CD14-positive monocyte (primary cell): ENCODE data around the gene BICD1. TPM values are rescaled to one million over a fixed set of nuclear protein-coding genes. Genes with fewer than 3 reads are reported as not detected.

ENCODE experiments used
- DNase-seq, 3 donors: peaks; one replicate each; pipeline ENCODE4 v3.0.0-alpha.2; 2011 to 2022
- H2AFZ ChIP-seq: 2 replicates; pipeline ENCODE4 v1.6.0; 2012; ENCODE audit warnings: mild to moderate bottlenecking, low read depth, low read length, inconsistent platforms; ENCODE audit not compliant: insufficient read depth, poor library complexity, severe bottlenecking
- H3K27ac ChIP-seq, 2 donors: 1 replicate in 1 of 2; 2 replicates in 1 of 2; pipeline ENCODE4 v1.5.1; 2012 to 2013; ENCODE audit warnings: low read length in 2 of 2, control low read depth in 1 of 2, inconsistent platforms in 1 of 2, low read depth in 1 of 2, mild to moderate bottlenecking in 1 of 2
- H3K27me3 ChIP-seq, 2 donors: one replicate each; pipeline versions ENCODE4 v1.6.0 to v1.6.1; 2011 to 2013; ENCODE audit warnings: low read length in 2 of 2; ENCODE audit not compliant: control insufficient read depth in 2 of 2, insufficient read depth in 2 of 2
- H3K36me3 ChIP-seq, 2 donors: replicated peaks in 1 of 2; 1 replicate in 1 of 2; 2 replicates in 1 of 2; pipeline versions ENCODE4 v1.5.1 to v1.6.1; 2012 to 2013; ENCODE audit warnings: low read length in 2 of 2, control low read depth in 1 of 2, inconsistent platforms in 1 of 2, mild to moderate bottlenecking in 1 of 2; ENCODE audit not compliant: insufficient read depth in 2 of 2, control insufficient read depth in 1 of 2
- H3K4me1 ChIP-seq, 2 donors: 1 replicate in 1 of 2; 2 replicates in 1 of 2; pipeline versions ENCODE4 v1.5.1 to v1.6.1; 2012 to 2013; ENCODE audit warnings: low read length in 2 of 2, control low read depth in 1 of 2, inconsistent platforms in 1 of 2, mild to moderate bottlenecking in 1 of 2, moderate library complexity in 1 of 2; ENCODE audit not compliant: insufficient read depth in 2 of 2, control insufficient read depth in 1 of 2
- H3K4me2 ChIP-seq: replicated peaks from 2 replicates; pipeline ENCODE3; 2012; ENCODE audit warnings: low read length, moderate library complexity, mild to moderate bottlenecking; ENCODE audit not compliant: poor library complexity, severe bottlenecking; ENCODE audit errors: extremely low read depth
- H3K4me3 ChIP-seq, 3 experiments: fragments of 200-600 bp in 1 of 3; sonication (generic) in 1 of 3; replicated peaks in 1 of 3; 1 replicate in 2 of 3; 2 replicates in 1 of 3; pipeline ENCODE4 v1.5.1; 2011 to 2013; ENCODE audit warnings: low read length in 3 of 3, mild to moderate bottlenecking in 3 of 3, control low read depth in 2 of 3, low read depth in 2 of 3, inconsistent platforms in 1 of 3, moderate library complexity in 1 of 3
- H3K79me2 ChIP-seq: 2 replicates; pipeline ENCODE4 v1.6.0; 2012; ENCODE audit warnings: mild to moderate bottlenecking, control low read depth, inconsistent platforms, low read length, moderate library complexity; ENCODE audit not compliant: insufficient read depth
- H3K9ac ChIP-seq: 2 replicates; pipeline ENCODE4 v1.6.0; 2017; ENCODE audit warnings: low read length, mild to moderate bottlenecking; ENCODE audit not compliant: insufficient read depth, poor library complexity, severe bottlenecking
- H3K9me3 ChIP-seq, 2 donors: replicated peaks in 1 of 2; 1 replicate in 1 of 2; 2 replicates in 1 of 2; pipeline versions ENCODE4 v1.5.1 to v1.6.1; 2012 to 2013; ENCODE audit warnings: low read length in 2 of 2, control low read depth in 1 of 2; ENCODE audit not compliant: control insufficient read depth in 1 of 2, insufficient read depth in 1 of 2
- H4K20me1 ChIP-seq: 2 replicates; pipeline ENCODE4 v1.6.0; 2012; ENCODE audit warnings: mild to moderate bottlenecking, low read length, control low read depth, moderate library complexity; ENCODE audit not compliant: insufficient read depth
- H3K27ac Mint-ChIP-seq, 7 donors: one replicate each; pipeline ENCODE4 v1.8.0; 2020; ENCODE audit warnings: mild to moderate bottlenecking in 7 of 7, mixed read lengths in 7 of 7, moderate library complexity in 6 of 7, inconsistent platforms in 2 of 7
- H3K27me3 Mint-ChIP-seq, 3 donors: one replicate each; pipeline ENCODE4 v1.8.0; 2021 to 2022; ENCODE audit warnings: low read depth in 3 of 3, mild to moderate bottlenecking in 3 of 3, mixed read lengths in 3 of 3, moderate library complexity in 3 of 3, inconsistent platforms in 1 of 3
- H3K36me3 Mint-ChIP-seq, 2 donors: one replicate each; pipeline ENCODE4 v1.8.0; 2020; ENCODE audit warnings: mixed read lengths in 2 of 2, inconsistent platforms in 1 of 2, mild to moderate bottlenecking in 1 of 2
- H3K4me1 Mint-ChIP-seq: one replicate; pipeline ENCODE4 v1.8.0; 2020; ENCODE audit warnings: mild to moderate bottlenecking, mixed read lengths
- H3K4me3 Mint-ChIP-seq, 2 donors: one replicate each; pipeline ENCODE4 v1.8.0; 2020; ENCODE audit warnings: mild to moderate bottlenecking in 2 of 2, mixed read lengths in 2 of 2, moderate library complexity in 1 of 2
- H3K9me3 Mint-ChIP-seq, 7 donors: one replicate each; pipeline ENCODE4 v1.8.0; 2020 to 2022; ENCODE audit warnings: mixed read lengths in 7 of 7, mild to moderate bottlenecking in 6 of 7, moderate library complexity in 6 of 7, inconsistent platforms in 2 of 7
- WGBS: methylation state at CpG from one replicate; pipeline ENCODE4 v1.1.5; 2013; ENCODE audit warnings: missing lambda C conversion rate; ENCODE audit not compliant: insufficient coverage; 5-methylcytosine and 5-hydroxymethylcytosine counted together
- intact Hi-C, 2 donors: fragments of 100-400 bp; cut with micrococcal nuclease; formaldehyde crosslinking; loops; one replicate each; pipeline versions ENCODE4 v1.15.0 to v1.15.1; 2023
- polyA plus RNA-seq, 3 donors: library from polyadenylated mRNA; depleted of rRNA in 1 of 3; unstranded in 2 of 3; stranded (reverse) in 1 of 3; fragments of 300-500 nt in 2 of 3; fragments of >200 nt in 1 of 3; fragmentation: Illumina TruSeq in 2 of 3; gene quantifications; 1 replicate in 2 of 3; 2 replicates in 1 of 3; pipeline ENCODE4 v1.2.3, GENCODE V29; 2012 to 2021
- TF ChIP-seq, protein P1 (sequence below): fragments of 200-600 bp; IDR thresholded peaks from one replicate; pipeline ENCODE4 v1.8.0; 2022; ENCODE audit warnings: antibody characterized with exemption, mild to moderate bottlenecking

Gene BICD1
- polyA plus RNA-seq, 3 donors: 0.55 to 2.1 (median 1.6) TPM

DNA sequence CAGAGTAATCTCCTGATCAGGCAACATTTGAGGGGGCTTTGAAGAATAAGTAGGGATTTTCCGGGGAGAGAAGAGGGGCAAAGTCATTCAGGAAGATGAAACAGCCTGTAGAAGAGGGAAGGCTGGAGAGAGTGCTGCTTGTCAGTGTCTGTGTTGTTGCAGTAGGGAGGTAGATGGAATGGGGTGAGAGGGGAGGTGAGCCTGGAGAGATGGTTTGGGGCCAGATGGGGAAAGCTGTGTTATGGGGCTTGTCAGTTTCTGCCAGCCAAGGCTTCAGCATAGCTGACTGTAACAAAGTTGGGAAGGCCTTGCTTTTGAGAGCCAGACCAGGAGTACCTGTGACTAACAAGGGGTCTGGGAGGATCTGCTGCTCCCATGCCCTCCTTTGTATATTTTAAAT is 18.0 kb downstream of the BICD1 start:
- Mint-ChIP-seq H3K4me1 (peaks cover 3% of the 10 kb centered on the region), H3K27ac (no peak overlapping the region)
- no peaks in the 10 kb centered on the region for H3K9me3 ChIP-seq

GRCh38 chr12:32125455-32126084 is 18.9 kb downstream of the BICD1 start:
- Histone ChIP-seq H2AFZ (no peak overlapping the region), H3K4me3 (no peak overlapping the region), H4K20me1 (no peaks in the 10 kb centered on the region), H3K9ac (no peak overlapping the region), H3K27me3 (no peaks in the 10 kb centered on the region), H3K79me2 (no peaks in the 10 kb centered on the region), H3K4me2 (no peak overlapping the region), H3K36me3 (no peaks in the 10 kb centered on the region), H3K9me3 (no peaks in the 10 kb centered on the region), H3K4me1 (no peaks in the 10 kb centered on the region), H3K27ac (no peak overlapping the region)
- Mint-ChIP-seq H3K36me3 (no peaks in the 10 kb centered on the region), H3K4me1 (no peaks in the 10 kb centered on the region), H3K4me3 (no peak overlapping the region), H3K27me3 (no peaks in the 10 kb centered on the region), H3K9me3 (no peaks in the 10 kb centered on the region), H3K27ac (no peak overlapping the region)
- TF ChIP-seq, protein P1, sequence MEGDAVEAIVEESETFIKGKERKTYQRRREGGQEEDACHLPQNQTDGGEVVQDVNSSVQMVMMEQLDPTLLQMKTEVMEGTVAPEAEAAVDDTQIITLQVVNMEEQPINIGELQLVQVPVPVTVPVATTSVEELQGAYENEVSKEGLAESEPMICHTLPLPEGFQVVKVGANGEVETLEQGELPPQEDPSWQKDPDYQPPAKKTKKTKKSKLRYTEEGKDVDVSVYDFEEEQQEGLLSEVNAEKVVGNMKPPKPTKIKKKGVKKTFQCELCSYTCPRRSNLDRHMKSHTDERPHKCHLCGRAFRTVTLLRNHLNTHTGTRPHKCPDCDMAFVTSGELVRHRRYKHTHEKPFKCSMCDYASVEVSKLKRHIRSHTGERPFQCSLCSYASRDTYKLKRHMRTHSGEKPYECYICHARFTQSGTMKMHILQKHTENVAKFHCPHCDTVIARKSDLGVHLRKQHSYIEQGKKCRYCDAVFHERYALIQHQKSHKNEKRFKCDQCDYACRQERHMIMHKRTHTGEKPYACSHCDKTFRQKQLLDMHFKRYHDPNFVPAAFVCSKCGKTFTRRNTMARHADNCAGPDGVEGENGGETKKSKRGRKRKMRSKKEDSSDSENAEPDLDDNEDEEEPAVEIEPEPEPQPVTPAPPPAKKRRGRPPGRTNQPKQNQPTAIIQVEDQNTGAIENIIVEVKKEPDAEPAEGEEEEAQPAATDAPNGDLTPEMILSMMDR: no peak
- DNase-seq: no peak
- intact Hi-C loops: no loop called here
- WGBS: 78% methylated on average over 4 of the region's 7 CpGs

More for the DNA sequence above, 18.0 kb downstream of the BICD1 start:
- no peaks in the 10 kb centered on the region for H3K4me1 ChIP-seq
- H3K4me3 ChIP-seq: no peak overlapping the region
- intact Hi-C loops: no loop called here
- WGBS: 89% methylated on average over 1 of the region's 1 CpG
- no peak overlapping the region for H3K9ac ChIP-seq
- Mint-ChIP-seq H3K27me3 (no peaks in the 10 kb centered on the region), H3K36me3 (no peaks in the 10 kb centered on the region), H3K9me3 (no peaks in the 10 kb centered on the region), H3K4me3 (no peak overlapping the region)
- no peak overlapping the region for H3K4me2 ChIP-seq
- TF ChIP-seq, protein P1: no peak
- H3K27me3 ChIP-seq: no peaks in the 10 kb centered on the region
- DNase-seq: no peak
- no peak overlapping the region for H2AFZ ChIP-seq
- H3K79me2 ChIP-seq: no peaks in the 10 kb centered on the region
- no peak overlapping the region for H3K27ac ChIP-seq
- H3K36me3 ChIP-seq: no peaks in the 10 kb centered on the region
- H4K20me1 ChIP-seq: no peaks in the 10 kb centered on the region
